Nephron progenitor cell (in vitro differentiated cells): ENCODE data around the gene PPIP5K2.
"Not testable (repeated sequence)": the region's sequence is repeated elsewhere in the genome, so short reads cannot be mapped to it uniquely, and the experiment has no call there.

Source experiments
- DNase-seq: peaks from one replicate; pipeline ENCODE4 v3.0.0; 2021
- H3K27ac Mint-ChIP-seq: 2 replicates; pipeline ENCODE4 v1.8.0; 2021; ENCODE audit warnings: mild to moderate bottlenecking, moderate library complexity, mixed read lengths
- H3K27me3 Mint-ChIP-seq: 2 replicates; pipeline ENCODE4 v1.8.0; 2021; ENCODE audit warnings: mild to moderate bottlenecking, low read depth, mixed read lengths; ENCODE audit not compliant: poor library complexity
- H3K36me3 Mint-ChIP-seq: 2 replicates; pipeline ENCODE4 v1.8.0; 2021; ENCODE audit warnings: low read depth, mixed read lengths
- H3K4me1 Mint-ChIP-seq: 2 replicates; pipeline ENCODE4 v1.8.0; 2021; ENCODE audit warnings: mixed read lengths
- H3K4me3 Mint-ChIP-seq: 2 replicates; pipeline ENCODE4 v1.8.0; 2021; ENCODE audit warnings: mild to moderate bottlenecking, moderate library complexity, mixed read lengths
- H3K9me3 Mint-ChIP-seq: 2 replicates; pipeline ENCODE4 v1.8.0; 2021; ENCODE audit warnings: mild to moderate bottlenecking, moderate library complexity, mixed read lengths
- CTCF ChIP-seq: fragments of 200-600 bp; sonication (generic); IDR thresholded peaks from 2 replicates; pipeline ENCODE4 v1.5.0; 2021; ENCODE audit warnings: antibody characterized with exemption

The PPIP5K2 gene

GRCh38 chr5:103119765-103120606, at the start of gene PPIP5K2, which contains the start of gene GIN1:
Gene PPIP5K2, plus strand, starts transcription at chr5:103120301. Its CDS starts 9,289 bp downstream, at chr5:103129590.
Gene GIN1, minus strand, starts transcription at chr5:103120138. Its CDS starts 11,431 bp downstream, at chr5:103108707.
- TF ChIP-seq CTCF = no peak
- H3K4me1 Mint-ChIP-seq = peaks cover 34% of the 10 kb centered on the region
- DNase-seq = peak; percentile 95
- H3K4me3 Mint-ChIP-seq = peak within 1 kb of the TSS; percentile 98
- H3K36me3 Mint-ChIP-seq = peaks cover 27% of the 10 kb centered on the region
- H3K9me3 Mint-ChIP-seq = no peaks in the 10 kb centered on the region
- H3K27ac Mint-ChIP-seq = peak within 1 kb of the TSS; percentile 100
- no peaks in the 10 kb centered on the region for H3K27me3 Mint-ChIP-seq

DNA sequence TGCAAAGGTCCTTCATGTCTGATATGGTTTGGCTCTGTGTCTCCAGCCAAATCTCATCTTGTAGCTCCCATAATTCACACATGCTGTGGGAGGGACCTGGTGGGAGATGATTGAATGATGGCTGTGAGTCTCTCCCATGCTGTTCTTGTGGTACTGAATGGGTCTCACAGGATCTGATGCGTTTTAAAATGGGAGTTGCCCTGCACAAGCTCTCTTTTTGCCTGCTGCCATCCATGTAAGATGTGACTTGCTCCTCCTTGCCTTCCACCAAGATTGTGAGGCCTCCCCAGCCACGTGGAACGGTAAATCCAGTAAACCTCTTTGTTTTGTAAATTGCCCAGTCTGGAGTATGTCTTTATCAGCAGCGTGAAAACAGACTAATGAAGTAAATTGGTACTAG, 46.6 kb upstream of the PPIP5K2 start:
- H3K27ac Mint-ChIP-seq, H3K36me3 Mint-ChIP-seq, H3K4me3 Mint-ChIP-seq, H3K27me3 Mint-ChIP-seq, DNase-seq, H3K4me1 Mint-ChIP-seq: not testable (repeated sequence)
- peaks cover 62% of the 10 kb centered on the region for H3K9me3 Mint-ChIP-seq

DNA sequence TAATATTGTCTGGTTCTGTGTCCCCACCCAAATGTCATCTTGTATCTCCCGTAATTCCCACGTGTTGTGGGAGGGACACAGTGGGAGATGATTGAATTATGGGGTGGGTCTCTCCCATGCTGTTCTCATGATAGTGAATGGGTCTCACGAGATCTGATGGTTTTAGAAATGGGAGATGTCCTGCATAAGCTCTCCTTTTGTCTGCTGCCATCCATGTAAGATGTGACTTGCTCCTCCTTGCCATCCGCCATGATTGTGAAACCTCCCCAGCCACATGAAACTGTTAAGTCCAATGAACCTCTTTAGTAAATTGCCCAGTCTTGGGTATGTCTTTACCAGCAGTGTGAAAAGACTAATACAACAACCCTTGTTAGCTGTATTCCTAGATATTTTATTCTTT, 44.7 kb upstream of the PPIP5K2 start:
- H3K27me3 Mint-ChIP-seq = peaks cover 4% of the 10 kb centered on the region
- no peak for TF ChIP-seq CTCF
- H3K4me3 Mint-ChIP-seq = no peak overlapping the region
- H3K4me1 Mint-ChIP-seq = no peaks in the 10 kb centered on the region
- H3K27ac Mint-ChIP-seq = no peak overlapping the region
- H3K9me3 Mint-ChIP-seq = peaks cover 68% of the 10 kb centered on the region
- DNase-seq = no peak
- peaks cover 5% of the 10 kb centered on the region for H3K36me3 Mint-ChIP-seq

DNA sequence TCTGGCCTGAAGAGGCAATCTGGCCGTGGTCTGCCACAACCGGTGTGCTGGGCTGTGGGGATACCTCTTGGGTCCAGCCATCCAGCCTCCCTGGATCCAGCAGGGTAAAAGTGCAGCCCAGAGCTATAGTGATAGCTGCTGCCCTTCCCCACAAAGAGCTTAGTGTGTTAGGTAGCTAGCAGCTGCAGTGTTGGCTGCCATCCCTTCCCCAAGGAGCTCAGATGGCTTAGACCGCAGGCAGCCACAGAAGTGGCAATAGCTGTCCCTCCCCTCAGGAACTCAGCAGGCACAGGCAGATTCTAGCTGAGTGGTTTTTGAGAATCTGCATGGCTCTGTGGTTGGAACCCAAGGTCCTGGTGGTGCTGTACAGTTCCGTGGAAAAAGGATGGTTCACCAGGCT, 40.3 kb upstream of the PPIP5K2 start:
- Mint-ChIP-seq H3K9me3 (peaks cover 73% of the 10 kb centered on the region), H3K27ac (no peak overlapping the region), H3K4me1 (no peaks in the 10 kb centered on the region), H3K27me3 (peaks cover 1% of the 10 kb centered on the region), H3K4me3 (no peak overlapping the region), H3K36me3 (peaks cover 24% of the 10 kb centered on the region)
- no peak for DNase-seq
- no peak for TF ChIP-seq CTCF

- H3K27me3 Mint-ChIP-seq = no peaks in the 10 kb centered on the region
- no peak overlapping the region for H3K4me3 Mint-ChIP-seq
- no peak overlapping the region for H3K27ac Mint-ChIP-seq
- DNase-seq = no peak
- peaks cover 34% of the 10 kb centered on the region for H3K9me3 Mint-ChIP-seq
- H3K36me3 Mint-ChIP-seq = peaks cover 56% of the 10 kb centered on the region
- H3K4me1 Mint-ChIP-seq = no peaks in the 10 kb centered on the region
- TF ChIP-seq CTCF = no peak
These were observed 33.6 kb upstream of the PPIP5K2 start for GRCh38 chr5:103086547-103086946.

DNA sequence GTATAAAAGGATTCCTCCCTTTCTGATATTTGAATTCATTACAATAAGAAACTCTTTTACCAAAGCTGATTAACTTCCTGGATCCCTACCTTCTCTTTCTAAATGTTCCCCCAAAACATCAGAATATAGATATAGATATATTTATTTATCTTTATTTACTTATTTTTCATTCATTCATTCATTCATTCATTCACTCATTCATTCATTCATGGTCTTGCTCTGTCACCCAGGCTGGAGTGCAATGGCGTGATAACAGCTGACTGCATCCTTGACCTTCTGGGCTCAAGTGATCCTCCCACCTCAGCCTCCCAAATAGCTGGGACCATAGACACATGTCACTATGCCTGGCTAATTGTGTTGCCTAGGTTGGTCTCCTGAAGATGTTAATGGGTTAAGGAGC, 30.8 kb upstream of the PPIP5K2 start:
- no peak overlapping the region for H3K27ac Mint-ChIP-seq
- H3K27me3 Mint-ChIP-seq = no peaks in the 10 kb centered on the region
- H3K4me3 Mint-ChIP-seq = no peak overlapping the region
- no peak for TF ChIP-seq CTCF
- no peak for DNase-seq
- H3K36me3 Mint-ChIP-seq = peaks cover 57% of the 10 kb centered on the region
- no peaks in the 10 kb centered on the region for H3K4me1 Mint-ChIP-seq
- H3K9me3 Mint-ChIP-seq = peaks cover 12% of the 10 kb centered on the region
